HepG2 (cell line): ENCODE data around the gene RPGRIP1. TPM values are rescaled to one million over a fixed set of nuclear protein-coding genes. Genes with fewer than 3 reads are reported as not detected.

ENCODE experiments used
- REST ChIP-seq, 2 experiments: IDR thresholded peaks; 2 replicates each; pipeline ENCODE4 v1.6.1; 2011 to 2012; ENCODE audit warnings: low read length in 2 of 2, borderline replicate concordance in 1 of 2, low read depth in 1 of 2, mild to moderate bottlenecking in 1 of 2, moderate library complexity in 1 of 2
- SAP130 ChIP-seq: IDR thresholded peaks from 2 replicates; pipeline ENCODE4 v1.6.1; 2016; ENCODE audit warnings: low read depth
- ZFYVE20 ChIP-seq: sonication (generic); formaldehyde crosslinking; IDR thresholded peaks from 2 replicates; pipeline ENCODE4 v1.8.0; 2023; ENCODE audit warnings: low read depth, mild to moderate bottlenecking, moderate library complexity, missing genetic modification reagents, borderline replicate concordance
- ZMYM3 ChIP-seq: sonication (generic); formaldehyde crosslinking; IDR thresholded peaks from 2 replicates; pipeline ENCODE4 v1.5.1; 2020; ENCODE audit warnings: mild to moderate bottlenecking, missing genetic modification reagents
- ZNF367 ChIP-seq: sonication (generic); formaldehyde crosslinking; IDR thresholded peaks from 2 replicates; pipeline ENCODE4 v1.4.0; 2020; ENCODE audit warnings: missing genetic modification reagents, borderline replicate concordance
- ZNF460 ChIP-seq: sonication (generic); formaldehyde crosslinking; IDR thresholded peaks from 2 replicates; pipeline ENCODE4 v1.5.1; 2020; ENCODE audit warnings: missing genetic modification reagents, mild to moderate bottlenecking, borderline replicate concordance
- ZNF567 ChIP-seq: sonication (generic); formaldehyde crosslinking; IDR thresholded peaks from 2 replicates; pipeline ENCODE4 v1.8.1; 2023; ENCODE audit warnings: mild to moderate bottlenecking, missing genetic modification reagents, borderline replicate concordance
- ZNF761 ChIP-seq: sonication (generic); formaldehyde crosslinking; conservative IDR thresholded peaks from 2 replicates; pipeline ENCODE4 v1.4.0; 2020; ENCODE audit warnings: mild to moderate bottlenecking, missing genetic modification reagents
- ZNF883 ChIP-seq: sonication (generic); formaldehyde crosslinking; IDR thresholded peaks from 2 replicates; pipeline ENCODE4 v1.5.1; 2020; ENCODE audit warnings: mild to moderate bottlenecking, missing genetic modification reagents; ENCODE audit errors: not compliant biosample characterization
- polyA plus RNA-seq, 8 experiments: library from polyadenylated mRNA; depleted of rRNA in 3 of 8; stranded (reverse) in 7 of 8; unstranded in 1 of 8; fragments of >200 nt; fragmentation: Illumina TruSeq in 4 of 8; extraction: Trizol in 4 of 8; gene quantifications; 2 replicates each; pipeline versions ENCODE4 v1.2.1 to v1.2.3, GENCODE V29; 2011 to 2016; ENCODE audit warnings: low read depth in 4 of 8, missing spikeins in 1 of 8, mixed read lengths in 1 of 8; ENCODE audit not compliant: insufficient read depth in 1 of 8
- total RNA-seq, 5 experiments: library from RNA; depleted of rRNA; stranded (reverse); fragments of >200 nt; fragmentation: Illumina TruSeq; extraction: Trizol; gene quantifications; 2 replicates each; pipeline ENCODE4 v1.2.3, GENCODE V29; 2016; ENCODE audit warnings: low read depth in 1 of 5
- TF ChIP-seq, protein P1 (sequence below): IDR thresholded peaks from 2 replicates; pipeline ENCODE4 v1.6.1; 2016; ENCODE audit warnings: low read depth, missing genetic modification reagents, missing compliant biosample characterization
- TF ChIP-seq, protein P2 (sequence below): sonication (generic); formaldehyde crosslinking; IDR thresholded peaks from 2 replicates; pipeline ENCODE4 v1.4.0; 2020; ENCODE audit warnings: missing genetic modification reagents
- TF ChIP-seq, protein P3 (sequence below): sonication (generic); formaldehyde crosslinking; IDR thresholded peaks from 2 replicates; pipeline ENCODE4 v1.5.0; 2020; ENCODE audit warnings: mild to moderate bottlenecking, missing genetic modification reagents, borderline replicate concordance

Gene RPGRIP1
- total and polyA plus RNA-seq, 2 of the 13 experiments (the other 11 are each of a cell fraction or from before 2014, with no cell fraction given): 0.13 to 1.1 TPM

GRCh38 chr14:21308479-21309237, 28.8 kb downstream of the RPGRIP1 start (continued):
- TF ChIP-seq REST (IDR thresholded peaks at IDR 0.05; ENCODE audit: borderline replicate concordance in 1 of 2, low read depth in 1 of 2, low read length in 2 of 2) (no peak; a peak in 1 of 4 replicates), SAP130 (CRISPR knock-in tag) (peak; percentile 98), ZNF883 (CRISPR knock-in tag) (peak; percentile 26), ZFYVE20 (no peak), ZNF761 (CRISPR knock-in tag) (peak; percentile 95; the same call in 1 of the 2 replicates), ZNF367 (no peak), ZMYM3 (CRISPR knock-in tag) (peak; percentile 20; the same call in 1 of the 2 replicates), ZNF460 (CRISPR knock-in tag) (no peak; the same call in 1 of the 2 replicates), ZNF567 (CRISPR knock-in tag) (no peak)
- TF ChIP-seq, protein P1, sequence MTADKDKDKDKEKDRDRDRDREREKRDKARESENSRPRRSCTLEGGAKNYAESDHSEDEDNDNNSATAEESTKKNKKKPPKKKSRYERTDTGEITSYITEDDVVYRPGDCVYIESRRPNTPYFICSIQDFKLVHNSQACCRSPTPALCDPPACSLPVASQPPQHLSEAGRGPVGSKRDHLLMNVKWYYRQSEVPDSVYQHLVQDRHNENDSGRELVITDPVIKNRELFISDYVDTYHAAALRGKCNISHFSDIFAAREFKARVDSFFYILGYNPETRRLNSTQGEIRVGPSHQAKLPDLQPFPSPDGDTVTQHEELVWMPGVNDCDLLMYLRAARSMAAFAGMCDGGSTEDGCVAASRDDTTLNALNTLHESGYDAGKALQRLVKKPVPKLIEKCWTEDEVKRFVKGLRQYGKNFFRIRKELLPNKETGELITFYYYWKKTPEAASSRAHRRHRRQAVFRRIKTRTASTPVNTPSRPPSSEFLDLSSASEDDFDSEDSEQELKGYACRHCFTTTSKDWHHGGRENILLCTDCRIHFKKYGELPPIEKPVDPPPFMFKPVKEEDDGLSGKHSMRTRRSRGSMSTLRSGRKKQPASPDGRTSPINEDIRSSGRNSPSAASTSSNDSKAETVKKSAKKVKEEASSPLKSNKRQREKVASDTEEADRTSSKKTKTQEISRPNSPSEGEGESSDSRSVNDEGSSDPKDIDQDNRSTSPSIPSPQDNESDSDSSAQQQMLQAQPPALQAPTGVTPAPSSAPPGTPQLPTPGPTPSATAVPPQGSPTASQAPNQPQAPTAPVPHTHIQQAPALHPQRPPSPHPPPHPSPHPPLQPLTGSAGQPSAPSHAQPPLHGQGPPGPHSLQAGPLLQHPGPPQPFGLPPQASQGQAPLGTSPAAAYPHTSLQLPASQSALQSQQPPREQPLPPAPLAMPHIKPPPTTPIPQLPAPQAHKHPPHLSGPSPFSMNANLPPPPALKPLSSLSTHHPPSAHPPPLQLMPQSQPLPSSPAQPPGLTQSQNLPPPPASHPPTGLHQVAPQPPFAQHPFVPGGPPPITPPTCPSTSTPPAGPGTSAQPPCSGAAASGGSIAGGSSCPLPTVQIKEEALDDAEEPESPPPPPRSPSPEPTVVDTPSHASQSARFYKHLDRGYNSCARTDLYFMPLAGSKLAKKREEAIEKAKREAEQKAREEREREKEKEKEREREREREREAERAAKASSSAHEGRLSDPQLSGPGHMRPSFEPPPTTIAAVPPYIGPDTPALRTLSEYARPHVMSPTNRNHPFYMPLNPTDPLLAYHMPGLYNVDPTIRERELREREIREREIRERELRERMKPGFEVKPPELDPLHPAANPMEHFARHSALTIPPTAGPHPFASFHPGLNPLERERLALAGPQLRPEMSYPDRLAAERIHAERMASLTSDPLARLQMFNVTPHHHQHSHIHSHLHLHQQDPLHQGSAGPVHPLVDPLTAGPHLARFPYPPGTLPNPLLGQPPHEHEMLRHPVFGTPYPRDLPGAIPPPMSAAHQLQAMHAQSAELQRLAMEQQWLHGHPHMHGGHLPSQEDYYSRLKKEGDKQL (CRISPR knock-in tag): no peak
- TF ChIP-seq, protein P2, sequence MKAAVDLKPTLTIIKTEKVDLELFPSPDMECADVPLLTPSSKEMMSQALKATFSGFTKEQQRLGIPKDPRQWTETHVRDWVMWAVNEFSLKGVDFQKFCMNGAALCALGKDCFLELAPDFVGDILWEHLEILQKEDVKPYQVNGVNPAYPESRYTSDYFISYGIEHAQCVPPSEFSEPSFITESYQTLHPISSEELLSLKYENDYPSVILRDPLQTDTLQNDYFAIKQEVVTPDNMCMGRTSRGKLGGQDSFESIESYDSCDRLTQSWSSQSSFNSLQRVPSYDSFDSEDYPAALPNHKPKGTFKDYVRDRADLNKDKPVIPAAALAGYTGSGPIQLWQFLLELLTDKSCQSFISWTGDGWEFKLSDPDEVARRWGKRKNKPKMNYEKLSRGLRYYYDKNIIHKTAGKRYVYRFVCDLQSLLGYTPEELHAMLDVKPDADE (CRISPR knock-in tag): no peak
- TF ChIP-seq, protein P3, sequence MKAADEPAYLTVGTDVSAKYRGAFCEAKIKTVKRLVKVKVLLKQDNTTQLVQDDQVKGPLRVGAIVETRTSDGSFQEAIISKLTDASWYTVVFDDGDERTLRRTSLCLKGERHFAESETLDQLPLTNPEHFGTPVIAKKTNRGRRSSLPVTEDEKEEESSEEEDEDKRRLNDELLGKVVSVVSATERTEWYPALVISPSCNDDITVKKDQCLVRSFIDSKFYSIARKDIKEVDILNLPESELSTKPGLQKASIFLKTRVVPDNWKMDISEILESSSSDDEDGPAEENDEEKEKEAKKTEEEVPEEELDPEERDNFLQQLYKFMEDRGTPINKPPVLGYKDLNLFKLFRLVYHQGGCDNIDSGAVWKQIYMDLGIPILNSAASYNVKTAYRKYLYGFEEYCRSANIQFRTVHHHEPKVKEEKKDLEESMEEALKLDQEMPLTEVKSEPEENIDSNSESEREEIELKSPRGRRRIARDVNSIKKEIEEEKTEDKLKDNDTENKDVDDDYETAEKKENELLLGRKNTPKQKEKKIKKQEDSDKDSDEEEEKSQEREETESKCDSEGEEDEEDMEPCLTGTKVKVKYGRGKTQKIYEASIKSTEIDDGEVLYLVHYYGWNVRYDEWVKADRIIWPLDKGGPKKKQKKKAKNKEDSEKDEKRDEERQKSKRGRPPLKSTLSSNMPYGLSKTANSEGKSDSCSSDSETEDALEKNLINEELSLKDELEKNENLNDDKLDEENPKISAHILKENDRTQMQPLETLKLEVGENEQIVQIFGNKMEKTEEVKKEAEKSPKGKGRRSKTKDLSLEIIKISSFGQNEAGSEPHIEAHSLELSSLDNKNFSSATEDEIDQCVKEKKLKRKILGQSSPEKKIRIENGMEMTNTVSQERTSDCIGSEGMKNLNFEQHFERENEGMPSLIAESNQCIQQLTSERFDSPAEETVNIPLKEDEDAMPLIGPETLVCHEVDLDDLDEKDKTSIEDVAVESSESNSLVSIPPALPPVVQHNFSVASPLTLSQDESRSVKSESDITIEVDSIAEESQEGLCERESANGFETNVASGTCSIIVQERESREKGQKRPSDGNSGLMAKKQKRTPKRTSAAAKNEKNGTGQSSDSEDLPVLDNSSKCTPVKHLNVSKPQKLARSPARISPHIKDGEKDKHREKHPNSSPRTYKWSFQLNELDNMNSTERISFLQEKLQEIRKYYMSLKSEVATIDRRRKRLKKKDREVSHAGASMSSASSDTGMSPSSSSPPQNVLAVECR (CRISPR knock-in tag): peak; percentile 94
